ENCODE data around the gene GRIP1. TPM values are rescaled to one million over a fixed set of nuclear protein-coding genes. Genes with fewer than 3 reads are reported as not detected.

Gene GRIP1
- total and polyA plus RNA-seq, 2 donors (not counting 3 experiments of a cell fraction or from before 2014, with no cell fraction given), result 0.04 to 0.69 TPM

GRCh38 chr12:66587912-66588311, 91.0 kb downstream of the GRIP1 start:
- no peaks in the 10 kb centered on the region for H4K20me1 ChIP-seq (replicated peaks; ENCODE audit: control insufficient read depth, extremely low read depth, insufficient read depth, low read length)
- CTCF ChIA-PET, result no interaction called here
- H3K9me3 ChIP-seq (replicated peaks; ENCODE audit: control insufficient read depth, insufficient read depth, low read length), result no peaks in the 10 kb centered on the region
- TF ChIP-seq EZH2 (IDR thresholded peaks at IDR 0.05; ENCODE audit: borderline replicate concordance, low read depth, low read length, severe bottlenecking), result no peak
- TF ChIP-seq GATA2 (IDR thresholded peaks at IDR 0.05; ENCODE audit: insufficient read depth, insufficient read length, low read depth, low read length), result no peak
- TF ChIP-seq JUN (IDR thresholded peaks at IDR 0.05; ENCODE audit: borderline replicate concordance, insufficient read depth, insufficient read length, low read depth), result no peak
- TF ChIP-seq POLR2A (IDR thresholded peaks at IDR 0.05; ENCODE audit: low read depth, low read length), result no peak
- no peak for TF ChIP-seq FOS (IDR thresholded peaks at IDR 0.05; ENCODE audit: borderline replicate concordance, insufficient read depth, low read length)
- TF ChIP-seq MYC (IDR thresholded peaks at IDR 0.05; ENCODE audit: low read depth, low read length), result no peak
- no peak for TF ChIP-seq CTCF (IDR thresholded peaks at IDR 0.05; ENCODE audit: extremely low read depth in 1 of 2, insufficient read depth in 1 of 2, low read depth in 1 of 2, low read length in 2 of 2)
- no peak for TF ChIP-seq MAX (IDR thresholded peaks at IDR 0.05; ENCODE audit: insufficient read depth, insufficient read length)
- no peak for TF ChIP-seq POLR2AphosphoS5 (IDR thresholded peaks at IDR 0.05; ENCODE audit: insufficient read depth, low read depth, low read length)
- intact Hi-C loops (cut with micrococcal nuclease) (no loop called here), dilution Hi-C loops (cut with MboI; ENCODE audit: extremely low pct_ligation_motif_present, low sequenced_read_pairs) (no loop called here)
- no peaks in the 10 kb centered on the region for H3K9me1 ChIP-seq (replicated peaks; ENCODE audit: control insufficient read depth, extremely low read depth, insufficient read depth, low read length)
- BruUV-seq (replicated peaks), result no TSS peak
- no peak overlapping the region for H3K4me2 ChIP-seq (ENCODE audit: insufficient read depth, low read length)
- H3K9ac ChIP-seq (replicated peaks; ENCODE audit: extremely low read depth, insufficient read depth, low read length), result no peak overlapping the region
- H3K4me1 ChIP-seq (ENCODE audit: control insufficient read depth, extremely low read depth, insufficient read depth, low read length), result no peaks in the 10 kb centered on the region
- no peak overlapping the region for H3K27ac ChIP-seq (ENCODE audit: insufficient read depth, low read depth, low read length)
- DNase-seq (ENCODE audit: low read depth, low spot score) (no peak), FAIRE-seq (no peak)
- H3K4me3 ChIP-seq (replicated peaks in 1 of 3; ENCODE audit: insufficient read depth in 1 of 3, low read depth in 1 of 3, low read length in 3 of 3), result no peak overlapping the region
- no peak overlapping the region for H2AFZ ChIP-seq (ENCODE audit: low read depth, low read length)
- POLR2A ChIA-PET, result no interaction called here
- no peaks in the 10 kb centered on the region for H3K36me3 ChIP-seq (ENCODE audit: control insufficient read depth in 2 of 2, extremely low read depth in 1 of 2, insufficient read depth in 2 of 2, low read length in 2 of 2)
- H3K79me2 ChIP-seq (ENCODE audit: control insufficient read depth, insufficient read depth, low read length), result no peaks in the 10 kb centered on the region
- H3K27me3 ChIP-seq (ENCODE audit: control insufficient read depth in 2 of 2, insufficient read depth in 2 of 2, low read length in 2 of 2), result no peaks in the 10 kb centered on the region

All from endothelial cell of umbilical vein (primary cell).